Measurements from ENCODE around the gene PRRT4.

DNA sequence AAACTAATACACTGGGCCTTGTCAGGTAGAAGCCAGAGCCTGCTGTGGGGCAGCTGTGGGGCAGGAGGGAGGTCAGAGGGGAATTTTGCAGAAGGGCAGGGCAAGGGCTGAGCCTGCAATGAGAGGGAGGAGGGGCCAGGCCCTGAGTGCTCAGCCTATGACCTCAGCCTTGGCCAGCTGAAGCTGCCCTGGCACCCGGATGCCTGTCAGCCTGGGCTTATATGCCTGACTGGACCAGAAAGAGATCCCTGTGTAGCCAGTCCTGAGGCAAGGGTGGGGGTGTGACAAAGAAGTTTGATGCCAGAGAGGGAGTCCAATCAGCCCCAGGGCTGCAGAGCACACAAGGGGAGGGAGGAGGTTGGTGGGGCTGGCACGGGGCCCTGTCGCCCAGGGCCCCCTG is 22.3 kb upstream of the PRRT4 start:
- TF ChIP-seq, protein P1, sequence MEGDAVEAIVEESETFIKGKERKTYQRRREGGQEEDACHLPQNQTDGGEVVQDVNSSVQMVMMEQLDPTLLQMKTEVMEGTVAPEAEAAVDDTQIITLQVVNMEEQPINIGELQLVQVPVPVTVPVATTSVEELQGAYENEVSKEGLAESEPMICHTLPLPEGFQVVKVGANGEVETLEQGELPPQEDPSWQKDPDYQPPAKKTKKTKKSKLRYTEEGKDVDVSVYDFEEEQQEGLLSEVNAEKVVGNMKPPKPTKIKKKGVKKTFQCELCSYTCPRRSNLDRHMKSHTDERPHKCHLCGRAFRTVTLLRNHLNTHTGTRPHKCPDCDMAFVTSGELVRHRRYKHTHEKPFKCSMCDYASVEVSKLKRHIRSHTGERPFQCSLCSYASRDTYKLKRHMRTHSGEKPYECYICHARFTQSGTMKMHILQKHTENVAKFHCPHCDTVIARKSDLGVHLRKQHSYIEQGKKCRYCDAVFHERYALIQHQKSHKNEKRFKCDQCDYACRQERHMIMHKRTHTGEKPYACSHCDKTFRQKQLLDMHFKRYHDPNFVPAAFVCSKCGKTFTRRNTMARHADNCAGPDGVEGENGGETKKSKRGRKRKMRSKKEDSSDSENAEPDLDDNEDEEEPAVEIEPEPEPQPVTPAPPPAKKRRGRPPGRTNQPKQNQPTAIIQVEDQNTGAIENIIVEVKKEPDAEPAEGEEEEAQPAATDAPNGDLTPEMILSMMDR (IDR thresholded peaks at IDR 0.05 in 2 of 3, conservative IDR thresholded peaks at IDR 0.05 in 1 of 3; ENCODE audit: insufficient read depth in 2 of 3, low read depth in 1 of 3, low read length in 3 of 3): no peak
- no peak for TF ChIP-seq KLF16 (IDR thresholded peaks at IDR 0.05)
- TF ChIP-seq ADNP (tag; IDR thresholded peaks at IDR 0.05): no peak
- no peak for TF ChIP-seq SMC3 (conservative IDR thresholded peaks at IDR 0.05; ENCODE audit: insufficient read depth, low read depth, low read length)
- TF ChIP-seq ZFP36 (IDR thresholded peaks at IDR 0.05; ENCODE audit: low read depth, low read length, partially characterized antibody): no peak
- TF ChIP-seq, protein P2, sequence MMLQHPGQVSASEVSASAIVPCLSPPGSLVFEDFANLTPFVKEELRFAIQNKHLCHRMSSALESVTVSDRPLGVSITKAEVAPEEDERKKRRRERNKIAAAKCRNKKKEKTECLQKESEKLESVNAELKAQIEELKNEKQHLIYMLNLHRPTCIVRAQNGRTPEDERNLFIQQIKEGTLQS (IDR thresholded peaks at IDR 0.05): no peak
- TF ChIP-seq, protein P2 (CRISPR knock-in tag; conservative IDR thresholded peaks at IDR 0.05): no peak
- TF ChIP-seq FOS (IDR thresholded peaks at IDR 0.05; ENCODE audit: extremely low read depth, insufficient read length): no peak
- no peak for TF ChIP-seq FOXK2 (conservative IDR thresholded peaks at IDR 0.05 in 1 of 2, IDR thresholded peaks at IDR 0.05 in 1 of 2; ENCODE audit: low read depth in 2 of 2)
- TF ChIP-seq, protein P3, sequence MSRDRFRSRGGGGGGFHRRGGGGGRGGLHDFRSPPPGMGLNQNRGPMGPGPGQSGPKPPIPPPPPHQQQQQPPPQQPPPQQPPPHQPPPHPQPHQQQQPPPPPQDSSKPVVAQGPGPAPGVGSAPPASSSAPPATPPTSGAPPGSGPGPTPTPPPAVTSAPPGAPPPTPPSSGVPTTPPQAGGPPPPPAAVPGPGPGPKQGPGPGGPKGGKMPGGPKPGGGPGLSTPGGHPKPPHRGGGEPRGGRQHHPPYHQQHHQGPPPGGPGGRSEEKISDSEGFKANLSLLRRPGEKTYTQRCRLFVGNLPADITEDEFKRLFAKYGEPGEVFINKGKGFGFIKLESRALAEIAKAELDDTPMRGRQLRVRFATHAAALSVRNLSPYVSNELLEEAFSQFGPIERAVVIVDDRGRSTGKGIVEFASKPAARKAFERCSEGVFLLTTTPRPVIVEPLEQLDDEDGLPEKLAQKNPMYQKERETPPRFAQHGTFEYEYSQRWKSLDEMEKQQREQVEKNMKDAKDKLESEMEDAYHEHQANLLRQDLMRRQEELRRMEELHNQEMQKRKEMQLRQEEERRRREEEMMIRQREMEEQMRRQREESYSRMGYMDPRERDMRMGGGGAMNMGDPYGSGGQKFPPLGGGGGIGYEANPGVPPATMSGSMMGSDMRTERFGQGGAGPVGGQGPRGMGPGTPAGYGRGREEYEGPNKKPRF (IDR thresholded peaks at IDR 0.05; ENCODE audit: low read depth, low read length): no peak
- no peak for TF ChIP-seq CBFA2T3 (IDR thresholded peaks at IDR 0.05)
- no peak for TF ChIP-seq FOXM1 (IDR thresholded peaks at IDR 0.05; ENCODE audit: low read depth)
- TF ChIP-seq FOXM1 (CRISPR knock-in tag; IDR thresholded peaks at IDR 0.05; ENCODE audit: low read depth): no peak
- no peak for TF ChIP-seq SIN3B (IDR thresholded peaks at IDR 0.05; ENCODE audit: low read depth)
- TF ChIP-seq, protein P4, sequence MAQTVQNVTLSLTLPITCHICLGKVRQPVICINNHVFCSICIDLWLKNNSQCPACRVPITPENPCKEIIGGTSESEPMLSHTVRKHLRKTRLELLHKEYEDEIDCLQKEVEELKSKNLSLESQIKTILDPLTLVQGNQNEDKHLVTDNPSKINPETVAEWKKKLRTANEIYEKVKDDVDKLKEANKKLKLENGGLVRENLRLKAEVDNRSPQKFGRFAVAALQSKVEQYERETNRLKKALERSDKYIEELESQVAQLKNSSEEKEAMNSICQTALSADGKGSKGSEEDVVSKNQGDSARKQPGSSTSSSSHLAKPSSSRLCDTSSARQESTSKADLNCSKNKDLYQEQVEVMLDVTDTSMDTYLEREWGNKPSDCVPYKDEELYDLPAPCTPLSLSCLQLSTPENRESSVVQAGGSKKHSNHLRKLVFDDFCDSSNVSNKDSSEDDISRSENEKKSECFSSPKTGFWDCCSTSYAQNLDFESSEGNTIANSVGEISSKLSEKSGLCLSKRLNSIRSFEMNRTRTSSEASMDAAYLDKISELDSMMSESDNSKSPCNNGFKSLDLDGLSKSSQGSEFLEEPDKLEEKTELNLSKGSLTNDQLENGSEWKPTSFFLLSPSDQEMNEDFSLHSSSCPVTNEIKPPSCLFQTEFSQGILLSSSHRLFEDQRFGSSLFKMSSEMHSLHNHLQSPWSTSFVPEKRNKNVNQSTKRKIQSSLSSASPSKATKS (CRISPR knock-in tag; IDR thresholded peaks at IDR 0.05): no peak
- TF ChIP-seq ZNF41 (CRISPR knock-in tag; conservative IDR thresholded peaks at IDR 0.05): no peak

Measured in K562 (cell line).